HG03108 (cell line): Measurements from ENCODE around the gene TCP11L2.
"Not testable (repeated sequence)": the region's sequence is repeated elsewhere in the genome, so short reads cannot be mapped to it uniquely, and the experiment has no call there.

Source experiments
- ATAC-seq: cut with Tn5 transposase; IDR thresholded peaks from one replicate; pipeline ENCODE4 v1.9.1; 2021; ENCODE audit warnings: moderate library complexity; ENCODE audit not compliant: unreplicated experiment

The TCP11L2 gene

DNA sequence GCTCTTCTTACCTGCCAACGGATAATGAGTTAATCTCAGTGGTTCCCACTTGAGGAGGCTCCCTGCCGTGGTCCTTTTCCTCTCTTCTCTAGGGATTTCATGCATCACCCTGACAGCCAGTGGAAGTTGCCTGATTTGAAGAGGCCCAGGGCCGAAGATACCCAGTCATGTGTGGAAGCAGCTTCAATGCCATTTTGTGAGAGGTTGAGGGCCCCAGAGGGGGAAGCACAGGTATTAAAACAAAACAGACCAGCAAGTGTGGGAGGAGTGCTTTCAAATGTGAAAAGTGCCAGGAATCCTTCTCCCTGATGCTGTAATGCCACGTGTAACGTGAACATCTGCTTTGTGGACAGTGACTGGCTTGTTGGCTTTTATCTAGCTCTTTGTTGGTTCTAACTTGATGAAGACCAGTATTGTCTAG, 1.5 kb downstream of the TCP11L2 start:
- no peak for ATAC-seq

DNA sequence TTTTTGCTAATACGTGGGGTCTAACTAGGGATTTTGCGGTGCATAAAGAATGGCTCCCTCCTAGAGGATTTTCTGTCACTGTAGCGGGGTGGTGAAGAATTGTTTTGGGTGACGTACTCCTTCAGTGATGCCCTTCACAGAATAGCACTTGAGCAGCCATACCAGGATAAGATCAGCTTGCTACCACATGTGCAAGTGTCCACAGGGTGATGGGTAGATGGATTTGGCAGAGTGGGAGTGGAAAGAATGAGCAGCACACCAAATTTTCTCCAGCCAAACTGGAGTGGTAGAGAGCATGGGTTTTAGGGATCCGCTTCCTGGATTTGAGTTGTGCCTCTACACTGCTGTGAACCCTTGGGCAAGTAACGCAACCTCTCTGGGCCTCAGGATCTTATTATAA, 2.3 kb downstream of the TCP11L2 start:
- no peak for ATAC-seq

DNA sequence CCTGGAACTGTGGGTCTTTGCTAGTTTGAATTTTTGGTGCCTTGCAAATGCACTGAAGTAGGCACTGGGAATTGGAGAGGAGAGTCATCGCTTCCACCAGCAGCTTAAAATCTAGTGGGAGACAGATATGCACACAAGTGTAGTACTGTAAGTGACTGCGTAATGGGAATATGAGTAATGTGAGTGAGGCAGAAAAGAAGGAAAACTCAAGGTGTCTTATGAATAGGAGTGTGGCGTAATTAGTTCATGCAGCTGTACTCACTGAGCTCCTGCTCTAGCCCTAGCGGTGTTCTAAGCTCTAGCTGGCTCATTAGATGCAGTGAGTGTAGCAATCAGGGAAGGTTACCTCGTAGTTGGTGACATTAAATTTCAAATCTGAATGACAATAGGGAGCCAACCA, 2.8 kb downstream of the TCP11L2 start:
- no peak for ATAC-seq

DNA sequence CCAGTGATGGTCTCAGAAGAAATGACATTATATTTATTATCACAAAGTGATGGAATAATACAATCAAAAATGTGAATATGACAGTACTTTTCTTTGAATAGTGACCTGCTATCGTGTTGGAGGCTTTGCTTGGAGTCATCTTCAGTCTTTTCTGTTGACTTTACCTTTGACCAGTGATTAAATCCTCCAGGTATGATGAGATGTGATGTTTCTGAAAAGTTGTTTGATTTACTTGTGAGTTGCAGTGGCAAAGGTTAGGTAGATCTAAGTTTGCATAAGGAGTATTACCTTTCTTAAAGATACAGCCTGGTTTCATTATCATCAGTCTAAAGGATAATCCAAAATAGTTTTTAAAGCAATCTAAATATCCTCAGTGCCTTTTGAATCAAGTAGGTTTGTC, 4.6 kb downstream of the TCP11L2 start:
- ATAC-seq = no peak

DNA sequence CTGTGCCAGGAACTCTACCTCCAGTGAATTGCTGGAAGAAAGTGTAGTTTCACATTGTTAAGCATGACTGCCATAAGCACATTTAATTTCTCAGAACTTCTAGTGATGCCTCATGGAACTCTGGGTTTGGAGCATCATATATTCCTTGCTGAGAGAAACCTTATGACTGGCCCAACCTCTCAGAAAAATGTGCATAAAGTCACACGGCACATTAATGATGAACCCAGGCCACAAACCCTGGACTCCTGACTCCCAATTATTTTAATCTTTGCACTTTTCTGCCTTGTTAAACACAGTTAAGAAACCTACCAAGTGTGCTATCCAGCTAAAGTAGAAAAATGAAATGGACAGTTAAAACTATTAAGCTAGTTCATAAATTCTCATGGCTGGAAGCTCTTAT, 5.6 kb downstream of the TCP11L2 start:
- no peak for ATAC-seq

DNA sequence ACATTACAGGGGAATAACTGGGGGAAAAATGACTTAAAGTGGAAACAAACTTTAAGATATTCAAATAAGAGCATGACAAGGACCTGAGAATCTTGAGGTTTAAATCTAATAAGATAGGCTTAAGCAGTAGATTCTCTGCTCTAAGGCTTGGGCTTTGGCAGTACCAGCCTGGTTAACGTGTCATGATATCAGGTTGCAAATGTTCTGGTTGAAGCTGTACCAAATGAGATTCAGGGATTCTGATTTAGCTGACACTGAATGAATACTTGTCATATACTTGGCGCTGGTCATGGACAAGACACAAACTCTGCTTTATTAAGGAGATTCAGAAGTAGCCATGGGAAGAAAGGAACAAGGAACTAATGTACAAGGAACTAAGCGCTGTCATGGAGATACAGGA, 6.1 kb downstream of the TCP11L2 start:
- no peak for ATAC-seq

DNA sequence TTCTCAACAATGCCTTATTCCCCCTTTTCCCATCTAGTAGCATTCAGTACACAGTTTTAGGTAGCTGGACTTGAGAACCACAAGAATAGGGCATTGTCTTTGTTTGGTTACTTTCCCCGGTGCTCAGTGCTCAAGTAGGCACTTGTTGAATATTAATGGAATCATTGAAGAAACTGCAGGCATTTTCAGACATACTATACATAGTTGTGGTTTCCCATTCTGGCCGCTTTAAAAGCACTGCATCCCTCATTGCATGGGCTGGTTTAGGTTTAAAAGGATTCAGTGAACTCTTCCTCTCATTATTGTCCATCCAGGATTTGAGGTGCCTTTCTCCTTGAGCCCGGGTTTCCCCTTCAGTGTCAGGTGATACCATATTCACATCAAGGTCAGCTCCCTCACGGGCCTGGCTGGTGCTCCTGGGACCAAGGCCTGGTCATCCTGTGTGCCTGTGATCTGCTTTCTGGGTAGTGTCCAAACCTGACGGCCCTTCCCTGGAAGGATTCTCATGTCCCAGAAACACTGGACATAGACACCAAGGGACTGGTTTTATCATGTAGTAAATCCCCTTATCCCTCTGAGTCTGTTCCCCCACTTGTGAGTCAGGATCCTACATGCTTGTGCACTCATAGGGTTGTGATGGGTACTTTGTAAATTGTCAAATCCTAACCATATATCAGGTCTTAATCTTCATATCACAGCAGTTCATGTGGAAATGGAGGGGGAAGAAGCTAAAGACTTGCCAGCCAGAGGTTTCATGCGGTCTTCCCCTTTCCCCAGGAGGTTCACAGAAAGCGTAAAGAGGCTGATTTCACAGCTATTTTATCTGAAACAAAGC, 7.4 kb downstream of the TCP11L2 start:
- ATAC-seq = no peak

DNA sequence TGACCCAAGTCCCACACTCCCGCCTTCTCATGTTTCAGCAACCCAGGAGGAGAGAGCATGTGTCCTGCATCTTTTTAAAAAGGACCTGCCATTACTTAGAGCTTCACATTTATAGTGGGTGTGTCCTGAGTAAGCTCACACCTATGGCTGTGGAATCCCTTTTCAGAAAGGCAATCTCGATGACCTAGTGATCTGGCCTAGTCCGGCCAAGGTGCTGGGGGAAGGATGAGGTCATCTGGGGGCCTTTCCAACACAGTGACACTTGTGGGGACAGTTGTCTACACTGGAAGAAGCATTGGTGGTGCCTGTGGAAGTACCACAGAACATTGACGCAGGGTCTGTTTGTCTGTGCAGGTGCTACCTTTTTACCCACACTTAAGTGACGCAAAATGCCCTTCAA, 8.2 kb downstream of the TCP11L2 start:
- ATAC-seq = no peak

DNA sequence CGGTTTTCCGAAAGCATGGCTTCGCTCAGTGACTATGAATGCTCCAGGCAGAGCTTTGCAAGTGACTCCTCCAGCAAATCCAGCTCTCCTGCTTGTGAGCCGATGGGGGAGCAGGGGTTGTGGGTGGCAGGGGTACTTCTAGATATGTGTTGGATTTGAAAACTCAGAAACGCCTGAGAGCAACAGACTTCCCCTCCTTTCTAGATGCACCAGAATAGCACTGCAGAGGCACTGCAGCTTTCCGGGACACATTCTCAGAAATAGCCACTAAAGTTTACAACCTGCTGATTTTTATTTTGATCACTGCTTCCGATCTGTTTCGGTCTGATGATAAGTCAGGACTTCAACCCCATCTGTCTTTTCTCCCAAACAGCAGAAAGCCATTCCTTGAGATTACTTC, 8.6 kb downstream of the TCP11L2 start:
- ATAC-seq = no peak

DNA sequence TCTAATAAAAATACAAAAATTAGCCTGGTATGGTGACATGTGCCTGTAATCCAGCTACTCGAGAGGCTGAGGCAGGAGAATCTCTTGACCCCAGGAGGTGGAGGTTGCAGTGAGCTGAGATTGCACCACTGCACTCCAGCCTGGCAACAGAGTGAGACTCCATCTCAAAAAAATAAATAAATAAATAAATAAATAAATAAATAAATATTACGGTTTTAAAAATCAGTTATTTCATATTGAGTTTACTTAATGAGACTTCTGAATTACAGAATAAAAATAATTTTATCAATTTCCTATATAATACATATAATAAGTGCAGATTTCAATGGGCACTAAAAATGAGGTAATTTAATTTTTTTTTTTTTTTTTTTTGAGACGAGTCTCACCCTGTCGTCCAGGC, 10.9 kb downstream of the TCP11L2 start:
- not testable (repeated sequence) for ATAC-seq

DNA sequence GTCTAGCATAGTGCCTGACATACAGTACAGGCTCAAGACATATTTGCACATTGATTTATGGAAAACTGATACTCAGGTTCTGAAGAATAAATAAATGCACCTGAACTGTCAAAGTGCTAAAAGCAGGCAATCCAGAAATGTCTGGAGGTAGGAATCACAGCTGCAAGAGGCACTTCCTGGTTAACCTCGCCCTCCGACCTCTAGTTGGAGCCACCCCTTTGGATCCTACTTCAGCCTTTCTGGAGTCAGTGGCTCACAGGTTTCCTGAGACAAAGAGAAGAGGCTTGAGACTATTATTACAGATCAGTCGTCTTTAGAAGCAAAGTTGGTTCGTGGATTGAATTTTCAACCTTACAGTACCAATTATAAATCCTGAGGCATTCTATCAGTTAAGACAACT, 13.0 kb downstream of the TCP11L2 start:
- ATAC-seq = no peak

DNA sequence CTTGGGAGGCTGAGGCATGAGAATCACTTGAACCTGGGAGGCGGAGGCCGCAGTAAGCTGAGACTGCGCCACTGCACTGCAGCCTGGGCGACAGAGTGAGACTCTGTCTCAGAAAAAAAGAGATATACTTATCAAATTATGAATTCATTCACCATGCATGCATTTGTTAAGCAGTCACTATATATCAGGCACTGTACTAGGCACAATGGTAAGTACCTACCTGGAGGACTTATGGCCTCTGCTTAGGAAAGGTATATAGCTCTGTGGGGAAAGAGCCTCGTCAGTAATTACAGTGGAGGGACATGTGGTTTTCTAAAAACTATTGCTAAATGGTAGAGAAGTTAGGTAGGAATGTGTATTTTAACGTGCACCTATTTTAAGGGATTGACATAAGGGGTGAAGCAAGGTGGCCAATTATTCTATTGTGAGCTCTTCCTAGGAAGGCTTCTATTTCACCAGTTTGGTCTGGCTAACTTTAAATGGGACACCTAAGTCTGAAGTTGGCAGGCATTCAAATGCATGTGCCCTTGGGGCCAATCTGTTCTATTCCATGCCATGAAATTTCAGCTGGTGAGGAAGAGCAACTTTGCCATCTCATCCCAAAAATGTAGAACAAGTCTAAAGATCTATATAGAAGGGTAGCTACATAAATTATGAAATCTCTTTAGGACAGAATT, 15.0 kb downstream of the TCP11L2 start:
- no peak for ATAC-seq

DNA sequence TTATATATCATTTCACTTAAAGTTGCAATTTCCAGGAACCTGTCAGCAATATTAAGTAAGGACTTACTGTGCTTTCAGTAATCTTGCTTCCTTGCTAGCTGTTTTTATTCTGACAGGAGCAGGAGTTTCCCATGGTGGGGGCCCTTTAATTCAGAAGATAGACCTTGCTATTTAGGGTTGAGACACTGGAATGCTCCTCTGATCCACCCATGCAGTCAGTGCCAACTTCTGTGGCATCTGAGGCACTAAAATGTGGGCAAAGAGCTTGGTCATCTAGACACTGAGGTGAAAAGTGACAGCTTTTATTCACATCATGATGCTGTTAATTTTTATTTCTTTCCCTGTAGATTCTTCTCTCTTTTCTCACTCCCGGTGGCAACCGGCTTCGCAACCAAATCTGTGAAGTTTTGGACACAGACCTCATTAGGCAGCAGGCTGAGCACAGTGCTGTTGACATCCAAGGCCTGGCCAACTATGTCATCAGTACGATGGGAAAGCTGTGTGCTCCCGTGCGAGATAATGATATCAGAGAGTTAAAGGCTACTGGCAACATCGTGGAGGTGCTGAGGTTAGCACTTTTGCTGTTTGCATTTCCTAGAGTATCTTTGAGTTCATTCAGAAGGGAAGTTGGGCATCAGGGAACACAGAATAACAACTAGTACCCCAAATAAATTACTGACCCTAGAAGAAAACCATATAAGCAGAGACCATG, 18.8 kb downstream of the TCP11L2 start:
- no peak for ATAC-seq

DNA sequence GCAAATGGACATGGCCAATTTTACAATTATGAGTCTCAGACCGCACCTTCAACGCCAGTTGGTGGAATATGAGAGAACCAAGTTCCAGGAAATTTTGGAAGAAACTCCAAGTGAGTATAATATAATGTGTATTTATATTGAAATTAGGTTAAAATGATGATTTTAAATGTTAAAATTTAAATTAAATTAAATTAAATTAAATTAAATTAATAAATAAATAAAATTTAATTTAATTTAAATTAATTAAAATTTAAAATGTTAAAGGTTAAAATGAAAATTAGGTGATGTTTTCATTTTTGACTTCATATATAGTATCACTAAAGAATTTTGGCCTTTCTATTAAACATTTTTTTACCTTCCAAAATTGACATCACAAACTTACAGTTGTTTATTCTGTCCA, 21.0 kb downstream of the TCP11L2 start:
- ATAC-seq = no peak

DNA sequence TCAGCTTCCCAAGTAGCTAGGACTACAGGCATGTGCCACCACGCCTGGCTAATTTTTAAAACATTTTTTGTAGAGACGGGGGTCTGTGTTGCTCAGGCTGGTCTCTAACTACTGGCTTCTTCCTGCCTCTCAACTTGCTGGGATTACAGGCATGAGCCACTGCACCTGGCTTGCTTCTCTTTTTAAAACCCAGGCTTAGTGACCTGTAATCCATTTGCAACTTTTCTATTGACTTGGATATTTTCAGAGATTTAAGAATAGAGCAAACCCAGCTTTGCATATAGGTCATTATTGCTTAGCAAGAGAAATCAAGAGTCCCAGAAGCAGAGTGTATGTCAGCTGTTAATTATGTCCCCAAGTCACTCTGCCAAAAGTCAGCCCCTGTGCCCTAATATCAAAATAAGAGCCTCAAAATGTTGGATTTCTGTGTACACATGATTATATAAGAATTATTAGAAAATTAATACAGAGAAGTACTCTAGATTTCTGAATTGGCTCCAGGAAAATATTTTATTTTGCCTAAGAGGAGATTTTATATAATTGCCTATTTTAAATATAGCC, 24.9 kb downstream of the TCP11L2 start:
- ATAC-seq = no peak

DNA sequence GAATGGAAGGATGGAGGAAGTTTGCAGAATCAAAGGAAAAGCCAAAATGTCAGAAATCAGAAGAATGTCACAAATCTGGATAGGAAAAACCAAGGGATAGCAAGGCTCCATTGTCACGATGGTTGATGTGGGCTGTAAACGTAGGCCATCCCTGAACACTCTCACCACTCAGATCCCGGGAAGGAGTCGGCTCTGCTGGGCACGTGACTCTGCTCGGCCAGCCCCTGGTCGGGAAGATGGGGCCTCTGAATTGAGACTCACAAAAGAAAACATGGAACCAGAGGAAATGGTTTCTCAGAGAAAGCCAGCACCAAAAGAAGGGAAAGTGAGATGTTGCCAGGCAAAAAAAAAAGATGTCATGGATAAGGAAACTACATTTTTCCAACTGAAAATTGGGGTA, 26.2 kb downstream of the TCP11L2 start:
- ATAC-seq = no peak

DNA sequence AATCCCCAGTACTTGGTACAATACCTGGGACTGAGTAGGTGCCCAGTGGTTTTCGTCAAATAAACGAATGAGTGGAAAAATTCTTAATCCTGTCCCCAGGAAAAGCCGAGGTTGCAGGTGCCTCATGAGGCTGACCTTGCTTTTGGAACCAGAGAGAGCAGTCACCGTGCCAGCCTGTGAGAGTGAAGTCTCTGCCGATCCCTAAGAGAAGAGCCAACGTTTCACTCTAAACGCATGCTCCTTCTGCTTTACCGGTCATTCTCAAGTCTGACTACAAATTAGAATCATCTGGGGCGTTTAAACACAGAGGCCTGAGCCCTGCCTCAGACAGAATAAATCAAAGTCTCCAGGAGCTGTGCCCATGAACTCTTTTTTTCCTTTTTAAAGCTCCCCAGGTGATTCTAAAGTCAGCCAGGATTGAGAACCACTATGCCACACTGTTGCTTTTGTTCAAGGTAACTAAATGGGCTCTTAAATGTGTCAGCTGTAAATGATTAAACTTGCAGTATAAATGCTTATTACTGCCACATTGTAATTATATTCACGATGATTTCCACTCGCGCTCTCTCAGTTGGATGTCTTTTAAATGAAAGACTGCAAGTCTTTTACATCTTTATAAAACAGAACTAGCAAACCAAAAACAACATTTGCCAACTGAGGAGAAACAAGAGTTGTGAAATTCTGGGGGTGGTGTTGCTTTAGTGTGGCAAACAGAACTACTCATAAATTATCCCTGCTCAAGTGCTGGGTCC, 26.9 kb downstream of the TCP11L2 start:
- no peak for ATAC-seq

DNA sequence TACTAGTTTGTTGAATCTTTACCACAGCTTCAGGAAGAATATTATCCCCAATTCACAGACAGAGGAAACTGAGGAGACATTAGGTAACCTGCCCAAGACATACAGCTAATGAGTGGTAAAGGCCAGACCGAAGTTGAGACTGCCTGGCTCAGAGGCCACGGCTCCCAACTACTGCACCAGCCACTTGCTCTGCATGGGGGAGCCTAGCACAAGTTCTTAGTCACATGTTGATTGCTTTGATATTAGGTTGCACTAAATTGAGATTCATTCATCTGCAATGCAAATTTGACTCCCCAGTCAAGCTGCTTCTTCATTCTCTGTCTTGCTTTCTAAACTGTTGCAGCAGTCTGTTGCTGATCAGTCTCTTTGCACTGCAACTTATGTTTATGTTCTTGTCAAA, 29.1 kb downstream of the TCP11L2 start:
- no peak for ATAC-seq

DNA sequence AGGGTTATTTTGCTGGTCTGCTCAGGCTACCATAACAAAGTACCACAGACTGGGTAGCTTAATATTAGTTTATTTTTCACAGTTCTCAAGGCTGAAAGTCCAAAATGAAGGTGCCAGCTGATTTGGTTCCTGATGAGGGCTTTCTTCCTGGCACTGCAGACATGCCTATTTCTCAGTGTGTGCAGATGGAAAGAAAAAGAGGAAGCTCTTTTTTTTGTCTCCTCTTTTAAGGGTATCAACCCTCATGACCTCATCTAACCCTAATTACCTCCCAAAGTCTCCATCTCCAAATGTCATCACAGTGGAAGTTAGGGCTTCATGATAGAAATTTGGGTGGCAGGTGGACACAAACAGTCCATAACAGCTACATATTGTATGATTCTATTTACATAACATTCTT, 30.0 kb downstream of the TCP11L2 start:
- no peak for ATAC-seq

DNA sequence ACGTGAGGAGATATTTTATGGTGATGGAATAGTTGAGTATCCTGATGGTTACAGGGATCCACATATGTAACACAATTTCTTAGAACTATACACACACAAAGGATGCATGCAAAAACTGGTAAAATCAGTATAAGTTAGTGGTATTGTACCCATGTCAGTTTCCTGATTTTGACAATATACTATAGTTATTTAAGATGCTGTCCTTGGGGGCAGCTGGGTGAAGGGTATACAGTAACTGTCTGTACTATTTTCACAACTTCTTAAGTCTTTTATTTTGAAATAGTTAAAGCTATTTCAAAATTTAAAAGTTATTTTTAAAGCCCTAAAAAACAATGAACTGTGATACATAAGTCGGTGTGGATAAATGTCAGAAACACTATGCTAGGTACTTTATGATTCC, 30.5 kb downstream of the TCP11L2 start:
- ATAC-seq = no peak

DNA sequence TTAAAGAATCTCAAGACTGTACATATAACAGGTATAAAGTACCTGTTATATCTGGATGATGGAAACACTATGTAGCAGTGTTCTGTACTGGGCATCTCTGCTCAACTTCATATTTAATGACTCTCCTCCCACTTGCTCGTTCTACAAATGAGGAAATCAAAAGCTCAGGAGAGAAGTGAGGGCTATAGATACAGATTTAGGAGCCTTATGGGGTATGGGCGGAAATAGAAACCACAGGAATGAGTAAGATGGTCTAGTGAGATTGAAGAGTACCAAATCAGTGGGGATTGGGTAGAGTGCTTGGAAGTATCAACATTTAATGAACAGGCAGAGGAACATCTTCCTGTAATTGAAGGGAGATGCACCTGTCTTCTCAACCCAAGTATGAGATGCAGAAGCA, 31.2 kb downstream of the TCP11L2 start:
- ATAC-seq = no peak
